HEK293 (cell line): ENCODE measurements around the gene SOX12.

Experiments
- CTCF ChIP-seq: fragments of 450-650 bp; formaldehyde crosslinking; IDR thresholded peaks from 2 replicates; pipeline ENCODE4 v1.5.1; 2016; ENCODE audit warnings: missing biosample characterization, missing genetic modification characterization
- ZBTB8A ChIP-seq: fragments of 450-650 bp; formaldehyde crosslinking; IDR thresholded peaks from 2 replicates; pipeline ENCODE4 v1.5.1; 2016; ENCODE audit warnings: missing biosample characterization, missing genetic modification characterization
- ZNF112 ChIP-seq: fragments of 450-650 bp; formaldehyde crosslinking; IDR thresholded peaks from 2 replicates; pipeline ENCODE4 v1.5.0; 2017; ENCODE audit warnings: missing biosample characterization, missing genetic modification characterization
- ZNF24 ChIP-seq: fragments of 450-650 bp; formaldehyde crosslinking; IDR thresholded peaks from 2 replicates; pipeline ENCODE4 v1.5.1; 2016; ENCODE audit warnings: missing biosample characterization, missing genetic modification characterization
- ZNF501 ChIP-seq: fragments of 450-650 bp; formaldehyde crosslinking; IDR thresholded peaks from 2 replicates; pipeline ENCODE4 v1.5.1; 2016; ENCODE audit warnings: missing biosample characterization, missing genetic modification characterization

GRCh38 chr20:361561-361960 lies 36.2 kb downstream of the SOX12 start:
- TF ChIP-seq ZNF24 (tag by site-specific recombination) (no peak), ZBTB8A (tag by site-specific recombination) (no peak), ZNF112 (tag by site-specific recombination) (no peak), CTCF (no peak), ZNF501 (no peak)
